ENCODE results near the gene FSD1.
"Not testable (repeated sequence)": the region's sequence is repeated elsewhere in the genome, so short reads cannot be mapped to it uniquely, and the experiment has no call there.

FSD1 gene

DNA sequence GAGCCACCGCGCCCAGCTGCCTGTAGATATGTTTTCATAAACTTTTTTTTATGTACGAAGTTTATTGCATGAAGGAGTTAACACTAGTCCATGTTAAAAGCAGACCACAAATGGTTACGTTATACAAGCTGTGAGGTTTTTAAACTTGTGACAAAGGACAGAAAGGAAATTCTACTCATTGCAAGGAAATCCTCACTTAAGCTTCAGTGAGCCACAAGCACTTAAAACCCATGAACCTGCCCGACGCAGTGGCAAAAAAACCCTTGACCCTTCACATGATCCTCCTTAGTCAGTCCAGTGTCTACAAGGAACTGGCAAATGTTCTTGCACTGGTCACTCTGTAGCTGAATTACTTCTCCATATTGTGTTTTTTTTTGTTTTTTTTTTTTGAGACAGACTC, 43.1 kb downstream of the FSD1 start:
- DNase-seq: no peak

DNA sequence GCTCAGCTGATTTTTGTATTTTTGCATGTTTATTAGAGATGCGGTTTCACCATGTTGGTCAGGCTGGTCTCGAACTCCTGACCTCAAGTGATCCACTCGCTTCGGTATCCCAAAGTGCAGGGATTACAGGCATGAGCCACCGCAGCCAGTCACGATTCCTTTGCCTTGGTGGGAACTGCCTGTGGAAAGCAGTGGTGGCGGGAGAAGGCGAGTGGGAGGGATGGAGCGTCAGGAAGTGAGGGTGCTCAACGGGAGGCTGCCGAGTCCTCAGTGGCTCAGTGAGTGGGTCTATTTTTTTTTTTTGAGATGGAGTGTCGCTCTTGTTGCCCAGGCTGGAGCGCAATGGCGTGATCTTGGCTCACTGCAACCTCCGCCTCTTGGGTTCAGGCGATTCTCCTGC, 44.8 kb downstream of the FSD1 start:
- DNase-seq: not testable (repeated sequence)

DNA sequence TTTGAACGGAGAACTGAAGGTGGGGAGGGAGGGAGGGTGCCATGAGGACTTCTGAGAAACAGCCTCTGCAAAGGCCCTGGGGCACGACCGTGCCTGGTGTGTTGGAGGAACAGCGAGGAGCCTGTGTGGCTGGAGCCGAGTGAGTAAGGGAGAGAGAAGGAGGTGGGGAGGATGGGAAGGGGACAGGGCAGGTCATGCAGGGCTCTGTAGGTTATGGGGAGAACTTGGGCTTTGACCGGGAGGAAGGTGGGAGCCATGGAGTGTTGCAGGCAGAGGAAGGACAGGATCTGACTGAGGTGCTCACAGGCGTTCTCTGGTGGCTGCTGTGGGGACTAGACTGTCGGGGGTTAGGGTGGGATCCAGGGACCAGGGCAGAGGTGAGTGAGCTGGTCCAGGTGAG, 45.7 kb downstream of the FSD1 start:
- no peak for DNase-seq

DNA sequence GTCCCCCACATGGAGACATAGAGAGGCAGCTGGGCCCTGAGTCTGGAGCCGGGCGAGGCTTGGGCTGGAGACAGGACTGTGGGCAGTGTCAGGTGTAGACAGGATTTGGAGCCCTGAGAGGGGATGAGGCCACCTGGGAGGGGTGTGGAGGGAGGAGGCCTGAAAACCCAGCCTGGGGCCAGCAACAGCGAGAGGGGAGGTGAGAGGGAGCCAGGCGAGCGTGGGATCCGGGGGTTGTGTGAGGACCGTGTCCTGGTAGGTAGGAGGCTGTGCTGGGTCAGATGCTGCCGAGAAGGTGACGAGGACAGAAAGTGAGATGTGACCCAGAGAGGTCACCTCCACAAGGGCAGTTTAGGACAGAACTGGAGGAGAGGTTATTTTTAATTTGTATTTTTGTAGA, 46.3 kb downstream of the FSD1 start:
- DNase-seq: no peak

DNA sequence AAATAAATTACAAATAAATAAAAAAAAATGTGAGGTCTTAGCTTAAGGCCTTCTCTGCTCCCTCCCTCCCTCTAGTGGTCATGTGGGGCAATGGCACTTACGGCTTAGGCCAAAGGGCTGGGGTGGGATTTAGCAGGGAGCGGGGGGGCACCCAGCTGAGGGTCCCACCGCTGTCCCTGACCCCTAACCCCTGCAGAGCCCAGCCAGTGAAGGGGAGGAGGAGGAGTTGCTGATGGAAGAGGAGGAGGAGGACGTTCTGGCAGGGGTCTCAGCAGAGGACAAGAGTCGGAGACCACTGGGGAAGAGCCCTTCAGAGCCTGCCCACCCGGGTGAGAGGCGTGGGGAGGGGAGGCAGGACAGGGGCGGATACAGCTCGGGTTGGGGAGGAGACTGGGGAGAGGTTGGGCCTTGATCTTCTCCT, 48.3 kb downstream of the FSD1 start:
- DNase-seq: peak; percentile 70

DNA sequence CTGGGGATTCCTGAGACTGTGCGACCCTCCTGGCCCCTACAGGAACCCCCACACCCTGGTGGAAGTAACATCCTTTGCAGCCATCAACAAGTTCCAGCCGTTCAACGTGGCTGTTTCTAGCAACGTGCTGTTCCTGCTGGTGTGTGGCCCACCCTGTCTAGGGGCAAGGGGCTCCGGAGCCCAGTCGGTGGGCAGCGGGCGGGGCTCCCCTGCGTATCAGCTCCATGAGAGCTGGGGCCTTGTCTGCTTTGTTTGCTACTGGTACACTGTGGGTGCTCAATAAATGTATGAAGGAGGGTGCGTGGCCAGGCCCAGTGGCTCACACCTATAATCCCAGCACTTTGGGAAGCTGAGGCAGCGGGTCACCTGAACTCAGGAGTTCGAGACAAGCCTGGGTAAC, 49.9 kb downstream of the FSD1 start:
- DNase-seq: no peak

DNA sequence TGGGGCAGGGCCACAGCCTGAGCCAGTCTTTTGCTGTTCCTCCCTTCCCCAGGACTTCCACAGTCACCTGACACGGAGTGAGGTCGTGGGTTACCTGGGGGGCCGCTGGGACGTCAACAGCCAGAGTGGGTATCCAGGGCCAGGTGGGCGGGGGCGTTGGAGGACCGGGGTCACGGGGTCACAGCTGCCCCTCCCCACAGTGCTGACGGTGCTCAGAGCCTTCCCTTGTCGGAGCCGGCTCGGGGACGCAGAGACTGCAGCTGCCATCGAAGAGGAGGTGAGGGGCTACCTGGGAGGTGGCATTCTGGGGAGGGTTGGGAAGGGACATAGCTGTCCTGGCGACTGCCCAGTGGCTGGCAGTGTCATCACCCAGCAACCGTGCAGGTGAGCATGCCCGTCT, 50.5 kb downstream of the FSD1 start:
- DNase-seq: no peak

DNA sequence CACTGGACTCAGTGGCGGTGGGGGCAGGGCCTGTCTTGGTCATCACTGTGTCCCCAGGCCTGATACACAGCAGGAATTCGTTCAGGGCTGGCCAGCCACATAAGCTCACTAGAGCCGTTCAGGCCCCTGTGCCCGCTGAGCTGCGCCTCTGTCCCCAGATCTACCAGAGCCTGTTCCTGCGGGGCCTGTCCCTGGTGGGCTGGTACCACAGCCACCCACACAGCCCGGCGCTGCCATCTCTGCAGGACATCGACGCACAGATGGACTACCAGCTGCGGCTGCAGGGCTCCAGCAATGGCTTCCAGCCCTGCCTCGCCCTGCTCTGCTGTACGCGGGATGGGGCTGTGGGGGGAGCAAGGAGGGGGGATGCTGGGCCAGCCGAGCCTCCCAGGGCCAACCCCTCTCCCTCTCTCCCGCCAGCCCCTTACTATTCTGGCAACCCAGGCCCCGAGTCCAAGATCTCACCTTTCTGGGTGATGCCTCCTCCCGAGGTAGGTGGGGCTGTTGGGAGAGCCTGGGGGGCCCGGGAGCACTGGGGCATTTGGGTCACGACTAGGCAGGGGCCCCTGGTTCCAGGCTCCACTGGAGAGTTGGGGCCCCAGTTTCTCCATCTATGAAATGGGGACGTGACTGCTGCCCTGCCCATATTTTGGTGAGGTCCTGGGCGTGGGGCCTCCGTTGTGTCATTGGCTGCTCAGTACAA, 52.8 kb downstream of the FSD1 start:
- no peak for DNase-seq

DNA sequence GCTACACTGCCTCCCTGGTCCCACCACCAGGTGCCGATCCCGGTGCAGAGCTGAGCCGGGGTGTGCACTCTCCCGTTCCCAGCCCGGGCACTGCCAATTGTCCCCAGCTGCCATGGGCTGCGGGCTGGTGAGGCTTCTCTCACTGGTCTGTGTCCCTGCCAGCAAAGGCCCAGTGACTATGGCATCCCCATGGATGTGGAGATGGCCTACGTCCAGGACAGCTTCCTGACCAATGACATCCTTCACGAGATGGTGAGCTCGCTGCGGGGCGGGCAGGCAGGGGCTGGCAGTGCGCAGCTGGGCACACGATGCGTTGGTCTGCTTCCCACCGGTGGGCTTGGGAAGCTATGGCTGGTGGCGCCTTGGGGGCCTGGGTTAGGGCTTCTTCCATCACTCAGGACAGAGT, 53.5 kb downstream of the FSD1 start:
- DNase-seq: no peak

DNA sequence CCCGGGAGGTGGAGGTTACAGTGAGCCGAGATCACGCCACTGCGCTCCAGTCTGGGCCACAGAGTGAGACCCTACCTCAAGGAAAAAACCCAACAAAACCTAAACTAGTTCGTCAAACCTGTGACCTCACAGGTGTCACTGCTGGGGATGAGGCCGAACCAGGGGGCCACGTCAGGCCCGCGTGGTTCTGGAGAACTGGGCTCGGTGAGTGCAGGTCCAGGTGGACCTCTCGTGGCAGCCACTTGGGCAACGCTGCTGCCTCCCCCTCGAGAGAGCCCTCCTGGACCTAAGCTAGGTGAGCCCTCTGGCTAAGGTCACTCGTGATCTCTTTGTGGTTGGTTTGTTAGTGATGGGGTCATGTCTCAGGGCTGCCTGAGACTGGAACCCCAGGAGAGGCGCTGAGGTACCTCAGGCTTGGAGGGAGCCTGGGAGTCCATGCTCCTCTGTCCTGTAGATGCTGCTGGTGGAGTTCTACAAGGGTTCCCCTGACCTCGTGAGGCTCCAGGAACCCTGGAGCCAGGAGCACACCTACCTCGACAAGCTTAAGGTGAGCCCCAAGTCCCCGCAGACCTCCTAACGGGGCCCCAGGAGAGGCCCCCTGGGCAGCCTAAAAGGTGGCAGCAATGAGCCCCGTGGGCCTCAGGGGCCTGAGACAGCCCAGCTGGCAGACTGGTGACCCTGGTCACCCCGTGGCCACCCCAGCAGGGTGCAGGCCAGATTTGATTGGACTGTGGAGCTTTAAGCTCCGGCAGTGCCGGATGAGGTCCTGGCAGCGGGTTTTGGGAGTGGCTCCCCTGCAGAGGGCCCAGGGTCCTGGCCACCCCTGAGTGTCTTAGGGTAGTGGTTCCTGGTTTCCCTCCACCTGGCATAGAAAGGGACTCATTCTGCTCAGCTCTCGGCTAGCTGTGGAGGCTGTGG, 54.6 kb downstream of the FSD1 start:
- no peak for DNase-seq

DNA sequence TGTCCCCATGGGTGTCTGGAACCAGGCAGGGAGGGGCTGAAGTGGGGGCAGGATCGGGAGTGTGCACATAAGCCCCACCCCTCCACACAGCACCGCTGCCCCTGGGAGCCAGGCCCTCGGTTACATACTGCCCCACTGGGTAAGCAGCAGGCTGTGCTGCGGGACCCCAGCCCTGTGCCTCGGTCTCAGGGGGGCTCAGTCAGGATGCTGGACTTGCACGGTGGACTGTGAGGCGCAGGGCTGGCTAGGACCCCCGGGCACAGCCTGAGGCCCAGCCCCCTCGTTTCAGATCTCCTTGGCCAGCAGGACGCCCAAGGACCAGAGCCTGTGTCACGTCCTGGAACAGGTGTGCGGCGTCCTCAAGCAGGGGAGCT, 55.2 kb downstream of the FSD1 start:
- no peak for DNase-seq

DNA sequence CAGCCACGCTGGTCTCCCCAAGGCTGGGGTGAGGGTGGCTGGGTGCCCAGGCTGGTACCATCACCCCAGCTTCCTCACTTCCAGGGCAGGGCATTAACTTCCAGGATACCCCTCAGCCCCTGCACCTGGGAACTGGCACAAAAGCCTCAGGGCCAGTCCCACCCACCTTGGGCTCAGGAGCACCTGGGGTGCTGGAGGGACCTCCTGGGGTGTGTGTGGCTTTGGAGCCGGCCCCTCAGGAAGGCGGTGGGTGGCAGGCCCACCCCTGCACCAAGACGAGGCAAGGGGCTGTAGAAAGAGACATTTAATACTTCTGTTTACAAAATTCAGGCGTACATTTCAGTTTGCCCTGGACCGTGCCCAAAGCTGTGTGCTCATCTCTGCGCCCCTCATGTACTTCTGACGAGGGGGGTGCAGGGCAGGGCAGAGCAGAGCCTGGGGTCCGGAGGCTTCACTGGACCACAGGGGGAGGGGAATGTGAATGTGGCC, 55.7 kb downstream of the FSD1 start:
- no peak for DNase-seq

DNA sequence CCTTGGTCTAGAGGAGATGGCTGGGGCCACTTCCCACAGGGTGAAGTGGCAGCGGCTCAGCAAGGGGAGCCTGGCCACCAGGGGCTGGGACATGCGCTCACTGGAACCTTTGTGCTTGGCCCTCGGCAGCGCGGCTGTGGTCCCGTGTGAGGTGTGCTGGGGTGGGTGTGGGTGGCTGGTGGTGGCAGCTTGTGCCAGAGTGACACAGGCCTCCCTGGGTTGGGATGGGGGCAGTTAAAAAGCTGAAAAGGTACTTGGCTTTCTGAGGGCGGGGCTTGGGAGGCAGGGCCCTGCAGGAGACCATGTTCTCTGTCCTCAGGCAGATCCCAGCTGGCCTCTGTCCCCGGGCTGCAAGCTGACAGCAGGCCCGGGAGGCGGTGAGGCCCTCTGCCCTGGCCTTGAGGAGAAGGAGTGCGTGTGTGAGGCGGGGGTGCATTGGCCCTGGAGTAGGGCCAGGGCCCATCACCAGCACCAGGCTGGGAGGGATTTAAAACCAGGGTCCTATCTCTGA, 56.3 kb downstream of the FSD1 start:
- no peak for DNase-seq

DNA sequence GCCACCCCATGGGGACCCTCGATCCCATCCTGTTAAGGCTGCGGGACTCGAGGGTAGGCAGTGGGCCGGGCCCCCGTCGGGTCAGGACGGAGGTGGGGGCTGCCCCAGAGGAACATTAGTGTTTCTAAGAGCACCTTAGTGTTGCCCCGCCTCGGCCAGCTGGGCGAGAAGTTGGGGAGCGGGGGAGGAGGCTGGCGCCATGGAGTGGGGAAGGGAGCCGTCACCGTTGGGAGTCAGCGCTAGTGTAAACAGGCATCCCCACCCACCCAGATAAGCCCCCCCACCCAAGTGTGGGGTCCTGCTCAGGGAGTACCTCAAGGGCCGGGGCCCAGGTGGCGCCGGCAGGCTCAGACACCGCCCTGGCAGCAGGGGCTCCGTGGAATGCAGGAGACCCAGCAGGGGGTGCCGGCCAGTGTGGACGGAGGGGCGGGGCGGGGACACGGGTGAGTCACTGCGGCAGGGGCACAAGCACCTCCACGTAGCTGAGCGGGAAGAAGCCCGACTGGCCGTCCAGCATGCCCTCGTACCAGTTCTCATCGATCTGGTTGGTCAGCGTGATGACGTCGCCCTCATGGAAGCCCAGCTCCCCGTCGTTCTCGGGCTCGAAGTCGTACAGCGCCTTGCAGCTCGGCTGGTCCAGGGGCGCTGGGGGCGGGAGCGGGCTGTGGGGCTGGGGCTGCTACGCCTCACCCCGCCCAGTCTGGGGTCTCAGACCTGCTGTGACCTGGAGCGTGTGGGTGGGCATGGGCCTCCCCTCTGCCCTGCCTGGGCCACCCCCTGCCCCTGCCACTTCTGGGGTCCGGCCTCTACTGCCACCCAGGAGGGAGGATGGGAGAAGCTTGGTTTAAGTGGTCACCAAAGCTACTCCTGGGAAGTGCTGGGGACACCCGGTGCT, 57.0 kb downstream of the FSD1 start:
- no peak for DNase-seq

DNA sequence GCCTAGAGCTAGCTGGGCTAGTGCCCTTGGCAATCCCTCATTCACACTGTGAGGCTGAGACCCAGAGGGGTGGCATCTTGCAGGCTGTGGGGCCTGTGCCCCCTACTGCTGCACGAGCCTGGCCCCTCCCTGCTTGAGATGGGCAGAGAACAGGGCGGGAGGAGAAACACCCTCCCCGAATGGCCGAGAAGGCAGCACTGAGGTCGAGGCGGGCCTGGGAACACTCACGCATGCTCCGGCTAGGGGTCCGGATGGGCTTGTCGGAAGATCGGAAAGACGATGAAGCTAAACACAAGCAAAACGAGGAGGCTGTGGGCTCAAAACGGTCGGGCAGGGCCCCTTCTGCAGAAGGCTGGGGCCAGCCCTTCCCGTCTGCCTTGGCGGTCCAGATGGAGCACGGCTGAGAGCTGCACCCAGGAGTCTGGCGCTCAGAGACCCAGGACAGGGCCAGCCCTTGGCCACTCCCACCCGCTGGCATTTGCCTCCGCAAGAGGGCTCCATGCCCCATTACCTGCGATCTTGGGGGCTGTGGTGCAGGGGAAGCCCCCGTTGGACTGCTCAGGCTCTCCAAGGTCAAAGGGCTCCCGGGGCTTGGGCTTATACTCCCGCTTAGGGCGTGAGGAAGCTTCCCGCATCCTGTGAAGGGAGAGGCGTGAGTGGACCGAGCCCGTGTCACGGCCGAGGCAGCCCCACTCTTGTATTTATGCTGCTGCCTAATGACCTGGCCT, 57.9 kb downstream of the FSD1 start:
- no peak for DNase-seq

DNA sequence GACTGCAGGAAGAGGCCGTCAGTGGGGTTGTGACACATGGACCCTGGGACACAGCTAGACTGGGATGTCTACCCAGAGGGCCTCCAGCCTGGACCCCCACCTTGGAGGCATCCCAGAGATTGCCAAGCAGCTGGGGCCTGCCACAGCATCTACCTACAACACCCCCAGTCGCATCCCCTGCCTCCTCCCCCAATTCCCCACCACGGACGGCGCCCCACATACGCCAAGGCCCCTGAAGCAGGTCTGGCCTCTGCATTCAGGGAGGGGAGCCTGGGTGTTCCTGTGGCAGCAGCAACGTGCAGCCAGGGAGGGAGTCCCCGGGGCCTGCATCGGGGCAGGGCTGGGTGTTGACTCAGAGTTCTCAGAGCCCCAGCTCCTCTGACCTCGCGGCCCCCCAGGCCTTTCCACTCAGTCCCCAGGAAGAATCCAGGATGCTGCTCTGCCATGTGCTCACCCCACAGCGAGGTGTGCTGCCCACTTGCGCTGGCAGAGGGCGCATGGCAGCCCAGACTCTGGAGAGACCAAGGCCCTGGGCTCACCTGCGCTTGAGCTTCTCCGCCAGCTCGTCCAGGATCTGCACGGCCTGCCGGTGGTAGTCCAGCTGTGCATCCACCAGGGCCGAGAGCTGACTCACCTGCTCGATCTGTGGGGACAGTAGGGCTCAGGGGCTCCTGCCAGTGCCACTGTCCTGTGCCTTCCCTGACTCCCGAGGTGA, 58.6 kb downstream of the FSD1 start:
- DNase-seq: no peak

DNA sequence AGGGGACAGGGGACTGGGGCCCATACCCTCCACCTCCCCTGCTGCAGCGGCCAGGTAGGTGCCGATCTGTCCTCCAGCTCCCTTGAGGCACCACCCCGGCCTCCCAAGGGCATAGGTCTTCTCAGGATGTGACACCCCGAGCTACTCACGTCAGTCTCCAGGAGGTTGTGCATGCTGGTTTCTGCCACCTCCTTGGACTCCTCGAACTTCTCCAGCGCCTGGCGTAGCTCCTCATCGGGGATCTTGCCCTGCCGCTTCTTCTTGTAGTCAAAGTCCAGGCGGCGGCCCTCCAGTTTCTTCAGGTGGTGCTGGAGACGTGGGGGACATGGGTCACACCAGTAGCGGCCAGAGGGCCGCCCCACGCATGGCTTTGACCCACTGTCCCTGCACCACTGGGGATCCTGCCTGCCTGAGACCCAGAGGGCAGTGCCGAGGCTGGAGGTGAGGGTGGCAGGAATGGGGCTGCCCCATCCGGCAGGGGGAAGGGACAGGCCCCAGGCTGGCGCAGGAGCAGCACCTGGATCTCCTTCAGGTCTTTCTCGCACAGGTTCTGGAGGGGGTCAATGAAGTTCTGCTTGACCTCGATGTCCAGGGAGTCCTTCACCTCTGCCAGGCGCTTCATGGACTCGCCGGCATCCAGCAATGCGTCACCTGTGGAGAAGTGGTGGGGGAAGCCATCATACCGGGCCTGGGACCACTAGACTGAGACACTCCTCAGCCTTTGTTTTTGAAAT, 59.3 kb downstream of the FSD1 start:
- DNase-seq: no peak

DNA sequence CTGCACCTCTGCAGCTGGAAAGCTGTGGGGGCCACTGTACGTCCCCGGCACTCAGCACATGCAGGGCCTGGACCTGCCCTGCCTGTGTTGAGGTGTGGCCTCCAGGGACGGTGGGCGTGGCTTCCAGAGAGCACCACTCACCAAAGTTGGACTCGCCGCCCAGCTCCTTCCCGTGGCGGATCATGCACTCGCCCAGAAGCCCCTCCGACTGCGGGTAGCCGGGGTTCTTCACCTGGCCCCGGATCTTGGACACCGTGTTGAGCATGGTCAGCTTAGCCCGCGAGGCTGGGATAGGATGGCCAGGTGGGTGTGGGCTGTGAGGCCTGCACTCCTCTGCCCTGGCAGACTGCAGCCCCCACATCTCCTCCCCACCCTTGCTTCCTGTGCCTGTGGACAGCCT, 60.9 kb downstream of the FSD1 start:
- DNase-seq: no peak

DNA sequence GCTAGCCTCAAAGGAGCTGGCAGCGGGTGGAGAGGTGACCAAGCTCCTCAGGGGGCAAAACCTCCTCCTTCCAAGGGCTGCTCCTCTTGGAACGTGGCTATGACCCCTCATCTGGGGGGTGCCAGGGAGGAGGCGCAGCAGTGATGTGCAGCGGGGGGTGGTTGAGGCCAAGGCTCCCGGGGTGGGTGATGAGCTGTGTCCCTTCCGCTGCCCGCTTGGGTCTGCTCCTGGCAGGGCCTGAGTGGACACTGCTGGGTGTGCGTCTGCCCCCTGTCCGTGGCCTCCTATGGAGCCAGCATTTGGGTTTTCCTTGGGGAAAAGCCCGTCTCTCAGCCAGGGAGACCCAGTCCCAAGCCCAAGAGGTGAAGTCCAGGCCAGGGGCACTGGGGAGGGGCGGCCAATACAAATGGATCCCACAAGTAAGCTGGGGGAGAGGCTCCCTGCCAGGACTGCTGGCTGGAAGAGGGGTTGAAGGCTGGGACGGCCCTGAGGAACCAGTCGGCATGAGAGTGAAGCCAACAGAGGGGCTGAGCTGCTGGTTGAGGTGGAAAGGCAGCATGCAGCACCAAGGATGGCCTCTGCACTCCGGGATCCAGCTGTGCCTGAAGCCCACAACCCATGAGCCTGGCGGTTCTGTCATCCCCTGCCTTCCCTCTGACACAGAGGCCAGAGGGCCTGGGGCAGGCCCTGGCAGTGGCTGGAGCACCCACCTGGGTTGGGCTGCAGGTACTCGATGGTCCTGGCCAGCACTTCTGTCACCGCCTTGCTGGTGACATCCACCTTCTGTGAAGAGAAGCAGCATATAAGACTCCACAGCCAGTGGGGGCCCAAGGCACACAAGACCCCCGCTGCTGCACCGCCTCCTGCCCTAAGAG, 61.6 kb downstream of the FSD1 start:
- no peak for DNase-seq
